ENCODE measurements around the gene CLN5.
A peak's percentile ranks its signal among the peaks of the same experiment; 100 is the strongest.

CLN5 gene

DNA sequence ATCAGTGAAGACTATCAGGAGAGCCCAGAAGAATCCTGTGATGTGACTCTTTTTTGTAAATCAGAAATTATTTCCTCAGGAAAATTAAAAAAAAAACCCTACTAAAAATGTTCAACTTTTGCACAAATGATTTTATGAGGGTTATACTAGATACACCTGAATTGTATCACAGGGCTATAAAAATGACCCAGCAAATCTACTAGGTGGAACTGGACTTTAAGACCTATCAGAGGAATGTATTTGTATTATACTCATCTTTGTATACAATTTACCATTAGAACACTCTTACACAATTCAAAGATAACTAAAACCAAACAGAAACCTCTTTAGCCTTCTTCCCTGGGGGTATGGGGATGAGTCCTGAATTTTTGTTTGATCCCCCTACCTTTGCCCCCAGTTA lies 27.9 kb downstream of the CLN5 start:
- DNase-seq (ENCODE audit: low read depth), result no peak

DNA sequence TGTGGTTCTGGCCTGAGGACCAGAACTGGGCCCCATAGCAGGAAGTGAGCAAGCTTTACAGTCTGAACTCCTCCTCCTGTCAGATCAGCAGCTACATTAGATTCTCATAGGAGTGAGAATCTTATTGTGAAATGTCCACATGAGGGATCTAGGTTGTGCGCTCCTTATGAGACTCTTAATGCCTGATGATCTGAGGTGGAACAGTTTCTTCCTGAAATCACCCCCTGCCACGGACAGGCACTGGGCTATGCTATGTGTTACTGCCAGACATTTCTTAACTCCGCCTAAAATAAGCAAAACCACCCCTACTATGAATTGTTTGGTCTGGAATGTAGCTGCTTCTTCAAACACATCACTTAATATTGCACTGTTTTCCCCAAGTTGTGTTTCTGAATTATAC lies 30.5 kb downstream of the CLN5 start:
- DNase-seq (ENCODE audit: low read depth), result no peak

DNA sequence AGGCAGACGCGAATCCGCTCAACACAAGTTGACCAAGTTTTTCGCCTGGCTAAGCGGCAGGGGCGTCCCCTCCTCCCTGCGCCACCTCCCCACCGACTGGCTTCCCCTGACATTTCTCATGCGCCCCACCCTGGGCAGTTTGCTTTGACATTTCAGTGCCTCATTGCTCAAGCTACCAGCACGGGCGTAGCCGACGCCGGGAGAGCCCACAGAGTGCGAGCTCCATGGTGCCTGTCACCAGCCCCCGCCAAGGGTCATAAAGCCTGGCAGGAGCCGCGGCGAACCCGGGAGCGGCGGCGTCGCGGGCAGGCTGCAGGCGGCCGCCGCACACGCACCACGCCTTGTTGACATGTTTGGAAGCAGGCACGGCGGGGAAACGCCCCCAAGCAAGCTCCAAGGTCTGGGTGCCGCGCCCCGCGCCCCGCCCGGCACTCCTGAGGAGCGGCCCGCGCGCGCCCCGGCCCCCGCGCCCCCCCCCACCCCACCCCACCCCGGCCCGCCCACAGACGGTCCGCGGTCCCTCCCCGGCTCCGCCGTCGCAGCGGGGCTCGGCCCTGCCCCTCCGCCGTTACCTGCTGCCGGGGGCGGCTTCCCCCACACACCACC lies 34.5 kb downstream of the CLN5 start:
- peak; percentile 77 for DNase-seq (ENCODE audit: low read depth)

DNA sequence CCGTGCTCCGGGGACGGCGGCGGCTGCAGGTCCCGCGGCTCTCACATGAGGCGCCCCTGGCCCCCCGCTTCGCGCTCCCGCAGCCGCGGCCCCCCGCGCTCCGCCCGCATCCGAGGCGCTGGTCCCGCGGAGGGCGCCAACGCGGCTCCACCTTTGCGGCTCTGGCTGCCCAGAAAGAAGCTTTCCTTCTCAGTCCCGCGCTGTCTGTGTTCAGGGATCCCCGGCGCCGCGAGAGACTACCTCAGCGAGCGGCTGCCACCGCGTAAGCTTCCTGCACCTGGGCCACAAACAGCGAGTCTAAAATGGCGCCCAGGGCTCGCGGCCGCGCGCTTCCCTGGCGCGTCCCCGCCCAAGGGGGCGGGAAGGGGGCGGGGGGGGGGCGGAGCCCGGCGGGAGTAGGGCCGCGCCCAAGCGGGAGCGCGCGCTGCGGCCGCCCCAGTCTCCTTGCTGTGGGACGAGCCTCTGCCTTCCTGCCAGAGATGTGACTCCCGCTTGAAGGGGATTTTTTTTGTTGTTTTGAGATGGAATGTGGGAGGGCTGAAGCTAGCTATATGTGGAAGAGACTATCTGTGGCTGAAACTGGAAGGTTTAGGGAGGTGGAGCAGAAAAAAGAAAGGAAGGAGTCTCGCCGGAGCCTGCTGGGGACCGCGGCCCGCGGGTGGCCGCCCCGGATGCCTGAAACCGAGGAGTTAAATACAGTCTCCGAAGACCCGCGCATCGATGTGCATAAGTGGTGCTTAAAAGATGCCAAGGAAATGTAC lies 35.2 kb downstream of the CLN5 start, which contains the start of gene FBXL3:
Gene FBXL3, minus strand, starts transcription at position 299 of the 761 bp plus-strand sequence. CDS start 5,299 bp downstream, outside the sequence.
- DNase-seq (ENCODE audit: low read depth), result peak; percentile 71

DNA sequence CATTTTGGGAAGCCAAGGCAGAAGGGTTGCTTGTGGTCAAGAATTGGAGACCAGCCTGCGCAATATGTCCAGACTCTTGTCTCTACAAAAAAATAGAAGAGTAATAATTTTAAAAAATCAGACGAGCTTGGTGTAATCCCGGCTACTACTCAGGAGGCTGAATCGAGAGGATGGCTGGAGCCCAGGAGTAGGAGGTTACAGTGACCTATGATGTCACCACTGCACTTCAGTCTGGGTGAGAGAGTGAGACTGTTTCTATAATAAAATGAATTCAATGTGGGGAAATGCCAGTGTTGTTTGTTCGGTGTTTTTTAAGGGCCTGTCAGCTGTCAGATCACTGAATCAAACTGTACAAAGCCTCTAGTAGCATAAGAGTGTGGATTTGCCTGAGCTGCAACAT lies 36.3 kb downstream of the CLN5 start:
- DNase-seq (ENCODE audit: low read depth), result no peak

DNA sequence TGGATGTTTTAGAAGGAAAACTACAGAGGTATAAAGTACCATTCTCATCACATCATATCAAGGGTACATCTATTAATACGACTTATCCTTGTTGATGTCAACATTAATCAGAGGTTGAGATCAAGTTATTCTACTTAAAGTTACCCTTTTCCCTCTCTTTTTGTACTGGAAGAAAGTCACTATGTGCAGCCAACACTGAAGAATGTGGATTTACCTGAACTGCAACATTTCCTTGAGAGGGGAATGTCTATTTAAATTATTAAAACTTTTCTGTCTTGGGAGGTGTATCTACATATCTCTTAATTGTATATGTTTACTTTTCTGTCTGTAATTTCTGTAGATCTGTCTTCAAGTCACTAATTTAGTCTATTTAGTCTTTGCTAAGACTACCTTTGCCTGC lies 37.6 kb downstream of the CLN5 start:
- no peak for DNase-seq (ENCODE audit: low read depth)

DNA sequence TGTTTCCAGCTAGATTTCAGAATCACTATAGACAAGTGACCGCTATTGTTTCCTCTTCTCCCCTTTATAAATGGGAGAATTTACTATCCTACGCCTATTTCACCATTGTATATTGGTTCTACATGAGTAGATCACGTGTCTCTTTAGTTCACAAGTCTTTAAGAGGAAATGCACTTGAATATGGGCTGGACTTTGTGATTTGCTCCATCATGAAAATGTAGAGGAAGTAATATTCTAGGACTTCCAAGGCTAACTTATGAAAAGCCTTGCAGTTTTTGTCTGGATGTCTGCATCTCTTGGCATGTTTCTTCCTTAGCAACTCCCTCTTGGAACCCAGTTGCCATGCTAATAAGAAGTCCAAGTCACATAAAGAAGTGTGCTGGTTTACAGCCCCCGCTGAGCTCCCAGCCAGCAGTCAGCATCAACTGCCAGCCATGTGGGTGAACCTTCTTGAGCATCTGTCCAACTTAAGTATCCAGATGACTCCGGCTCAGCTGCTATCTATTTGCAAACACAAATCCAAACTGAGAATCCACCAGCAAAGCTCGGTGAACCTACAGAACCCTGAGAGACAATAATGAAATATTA lies 39.9 kb downstream of the CLN5 start:
- no peak for DNase-seq (ENCODE audit: low read depth)

DNA sequence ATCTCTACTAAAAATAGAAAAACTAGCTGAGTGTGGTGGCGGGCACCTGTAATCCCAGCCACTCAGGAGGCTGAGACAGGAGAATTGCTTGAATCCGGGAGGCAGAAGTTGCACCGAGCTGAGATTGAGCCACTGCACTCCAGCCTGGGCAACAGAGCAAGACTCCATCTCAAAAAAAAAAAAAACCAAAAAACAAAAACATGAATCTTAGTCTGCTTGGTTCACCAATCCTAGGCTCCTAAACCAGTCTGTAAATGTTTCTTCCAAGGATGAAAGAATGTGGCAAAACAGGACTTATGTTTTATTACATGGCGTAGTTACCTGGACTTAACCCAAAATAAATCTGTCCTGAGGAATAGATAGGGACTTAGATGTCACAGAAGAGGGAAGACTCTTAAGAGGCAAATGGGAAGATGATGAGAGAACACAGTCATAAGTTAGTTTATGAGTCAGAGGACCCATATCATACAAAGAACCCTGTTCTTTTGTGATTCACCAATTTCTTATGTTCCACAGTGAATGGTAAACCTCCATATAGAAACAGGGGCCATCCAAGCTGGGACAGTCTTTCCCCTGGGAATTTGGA lies 41.9 kb downstream of the CLN5 start:
- no peak for DNase-seq (ENCODE audit: low read depth)

DNA sequence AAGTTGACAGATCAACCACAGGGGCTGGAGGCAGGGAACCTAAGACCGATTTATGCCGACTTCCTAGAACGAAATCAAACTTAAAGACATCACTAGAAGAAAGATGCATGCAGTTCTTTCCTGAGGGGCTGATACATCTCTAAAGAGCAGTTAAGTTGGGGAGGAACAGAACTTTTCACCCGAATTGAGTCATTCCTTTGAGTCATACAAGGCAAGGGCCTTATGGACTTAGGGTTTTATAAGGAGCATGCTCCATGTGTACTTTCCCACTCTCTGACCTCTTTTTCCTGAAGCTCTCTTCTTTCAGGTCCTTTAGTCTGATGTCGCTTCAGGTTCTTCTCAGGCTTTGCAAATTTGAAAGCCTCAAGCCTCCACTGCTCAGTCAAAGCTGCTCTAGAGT lies 43.0 kb downstream of the CLN5 start:
- DNase-seq (ENCODE audit: low read depth), result no peak

DNA sequence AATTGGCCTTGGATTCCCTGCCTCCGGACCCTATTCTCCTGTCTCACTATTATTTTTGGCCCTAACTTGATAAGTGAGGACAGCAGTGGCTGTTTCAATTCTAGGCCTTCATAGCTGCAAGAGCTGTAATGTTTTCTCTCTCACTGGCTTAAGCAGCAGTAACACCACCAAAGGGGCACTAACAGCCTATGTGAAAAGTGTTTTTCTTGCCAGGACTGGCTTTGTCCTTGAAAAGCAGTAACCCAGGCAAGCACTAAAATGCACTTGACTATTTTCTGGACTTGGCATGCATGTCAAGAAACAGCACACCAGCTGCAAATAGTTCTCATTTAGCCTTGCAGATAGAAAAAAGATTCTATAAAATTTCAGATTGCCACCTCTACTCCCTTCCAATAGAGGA lies 44.4 kb downstream of the CLN5 start:
- no peak for DNase-seq (ENCODE audit: low read depth)

DNA sequence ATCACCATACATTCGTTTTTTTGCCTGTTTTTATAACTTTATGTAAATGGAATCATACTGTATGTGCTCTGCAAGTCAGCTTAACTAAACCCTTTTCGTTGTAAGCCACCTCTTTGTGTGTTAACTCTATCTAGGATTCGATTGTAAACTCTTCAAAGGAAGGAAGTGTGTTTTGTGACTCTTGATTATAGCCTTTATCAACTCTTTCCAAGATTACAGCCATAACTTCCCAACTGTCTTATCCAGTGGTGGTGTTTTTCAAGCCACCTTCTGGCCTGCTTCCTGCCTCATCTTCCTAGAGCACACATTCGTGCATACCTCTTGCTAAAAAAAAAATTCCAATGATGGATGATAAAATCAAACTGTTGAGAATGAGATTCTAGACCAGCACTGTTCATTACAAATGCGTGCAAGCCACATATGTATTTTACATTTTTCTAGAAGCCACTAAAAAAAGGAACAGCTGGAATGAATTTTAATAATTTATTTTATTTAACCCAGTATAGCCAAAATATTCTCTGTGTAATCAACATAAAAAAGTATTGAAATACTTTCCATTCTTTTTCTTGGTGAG lies 47.1 kb downstream of the CLN5 start:
- no peak for DNase-seq (ENCODE audit: low read depth)

DNA sequence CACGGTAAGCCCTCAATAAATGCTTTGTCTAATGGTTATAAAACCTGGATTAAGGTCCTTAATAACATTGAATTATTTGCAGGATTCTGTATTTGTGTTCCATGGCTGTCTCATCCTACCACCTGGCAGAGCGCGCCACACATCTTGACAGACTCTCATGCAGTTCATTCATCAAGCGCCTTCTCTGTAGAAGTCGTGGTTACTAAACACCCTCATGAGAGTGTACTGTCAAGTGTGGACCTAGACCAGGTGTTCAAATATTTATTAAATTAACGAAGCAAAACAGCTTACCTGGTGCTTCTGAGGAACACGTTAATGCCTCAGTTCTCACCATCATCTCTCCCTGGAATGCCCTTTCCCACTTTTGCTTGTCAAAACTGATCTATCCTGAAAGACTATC lies 48.2 kb downstream of the CLN5 start:
- no peak for DNase-seq (ENCODE audit: low read depth)

DNA sequence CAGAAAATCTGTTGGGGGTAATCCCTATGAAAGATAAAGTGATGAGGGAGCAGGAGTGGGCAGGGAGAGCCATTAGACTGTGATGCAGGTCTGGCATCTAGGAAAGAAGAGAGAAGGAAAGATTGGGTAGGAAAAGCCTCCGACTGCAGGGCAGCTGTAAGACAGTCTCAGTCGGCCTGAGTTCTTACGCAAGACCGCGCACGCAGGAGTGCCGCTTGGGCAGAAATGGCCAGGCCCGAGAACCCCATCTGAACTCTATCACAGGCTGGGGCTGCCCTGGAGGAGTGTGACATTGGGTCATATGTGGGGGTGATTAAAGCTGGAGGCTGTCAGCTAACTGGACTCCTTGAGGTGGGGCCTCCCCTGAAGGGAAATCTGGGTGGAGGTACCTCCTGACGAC lies 49.0 kb downstream of the CLN5 start:
- no peak for DNase-seq (ENCODE audit: low read depth)

DNA sequence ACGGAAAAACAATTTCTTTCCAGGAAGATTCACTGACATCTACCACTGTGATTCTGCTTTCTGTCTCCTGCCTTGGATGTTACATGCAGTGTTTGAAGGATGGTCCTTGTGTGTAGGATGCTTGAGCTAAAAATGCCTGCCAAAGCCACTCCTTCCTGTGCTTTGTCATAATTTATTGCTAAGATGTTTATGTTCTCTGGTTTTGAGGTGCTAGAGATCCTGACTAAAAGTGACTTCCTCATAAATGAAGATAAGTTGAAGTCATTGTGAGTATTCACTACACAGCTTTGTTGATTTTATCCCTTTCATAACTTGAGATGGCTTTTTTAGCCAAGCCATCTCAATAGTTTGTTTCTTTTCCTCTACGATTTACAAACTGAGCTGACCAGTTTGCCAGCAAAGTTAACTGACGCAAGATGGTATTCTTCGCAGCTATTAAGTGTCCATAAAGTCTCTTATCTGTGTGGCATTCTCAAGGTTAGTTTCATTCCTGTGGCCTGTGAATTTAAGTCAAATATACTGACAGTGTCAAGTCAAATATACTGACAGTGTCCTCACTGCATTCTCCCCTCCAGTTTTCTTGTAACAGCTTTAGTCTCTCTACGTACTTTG lies 50.8 kb downstream of the CLN5 start:
- no peak for DNase-seq (ENCODE audit: low read depth)

DNA sequence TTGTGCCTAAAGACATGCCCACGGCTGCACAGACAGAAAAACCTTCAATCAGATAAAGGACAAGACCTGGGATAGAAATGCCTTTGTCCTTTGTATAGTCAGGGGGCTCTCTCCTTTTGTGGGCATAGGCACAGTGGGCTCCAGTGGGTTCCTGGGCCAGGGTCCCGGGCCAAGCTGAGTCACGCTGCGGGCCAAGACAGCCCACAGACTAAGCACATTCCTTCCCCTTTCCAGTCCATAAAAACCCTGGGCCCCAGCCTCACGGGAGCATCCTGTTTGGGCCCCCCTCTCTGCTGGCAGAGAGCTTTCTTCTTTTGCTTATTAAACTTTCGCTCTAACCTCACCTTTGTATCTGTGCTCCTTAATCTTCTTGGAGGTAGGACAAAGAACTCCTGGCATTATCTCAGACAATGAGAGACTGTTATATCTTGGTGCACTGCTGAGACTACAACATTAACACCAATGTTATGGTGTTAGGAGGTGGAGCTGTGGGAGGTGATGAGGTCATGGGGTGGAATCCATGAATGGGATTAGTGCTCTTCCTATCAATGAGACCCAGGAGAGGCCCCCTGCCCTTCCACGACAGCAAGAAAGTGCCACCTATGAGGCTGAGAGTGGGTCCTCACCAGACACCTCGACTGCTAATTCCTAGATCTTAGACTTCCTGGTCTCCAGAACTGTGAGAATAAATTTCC lies 55.9 kb downstream of the CLN5 start:
- DNase-seq (ENCODE audit: low read depth), result no peak

DNA sequence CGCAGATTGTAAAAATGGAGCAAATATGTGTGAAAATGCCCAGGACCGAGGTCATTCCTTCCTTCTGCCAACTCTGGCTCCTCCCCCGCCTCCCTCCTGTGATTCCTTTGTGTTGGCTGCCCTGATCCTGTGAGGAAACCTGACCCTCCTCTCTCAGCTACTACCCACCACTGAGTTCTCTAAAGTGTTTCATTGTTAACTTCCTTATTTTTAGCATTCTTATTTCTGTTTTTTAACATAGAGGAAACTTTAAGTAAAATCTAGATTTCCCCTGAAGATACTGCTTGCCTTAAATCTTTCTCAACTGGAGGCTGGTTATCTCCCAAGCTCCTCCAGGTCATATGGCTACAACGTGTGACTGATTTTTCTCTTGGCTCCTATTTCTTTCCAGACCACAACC lies 56.8 kb downstream of the CLN5 start:
- DNase-seq (ENCODE audit: low read depth), result no peak

DNA sequence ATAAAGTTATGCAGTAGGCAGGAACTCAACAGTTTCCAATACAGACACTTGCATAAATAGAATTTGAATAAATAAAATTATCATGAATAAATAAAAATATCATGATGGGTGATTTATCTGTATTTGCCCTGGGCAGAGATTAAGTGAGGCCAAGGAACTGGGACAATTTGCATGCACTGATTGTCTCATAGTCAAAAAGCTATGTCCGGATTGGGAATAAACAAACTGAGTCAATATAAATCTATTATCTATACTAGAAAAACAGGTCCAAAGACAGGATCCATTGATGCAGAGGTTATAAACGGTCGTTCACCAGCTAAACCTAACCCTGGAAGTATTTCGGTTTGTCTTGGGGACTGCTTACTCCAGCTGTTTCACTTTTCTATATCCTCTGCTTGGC lies 61.3 kb downstream of the CLN5 start:
- DNase-seq (ENCODE audit: low read depth), result no peak

All from T-helper 22 cell (primary cell).